ENCODE data around the gene C13orf46. TPM values are rescaled to one million over a fixed set of nuclear protein-coding genes. Genes with fewer than 3 reads are reported as not detected.

The C13orf46 gene
- total and polyA plus RNA-seq, 2 of the 8 experiments (the other 6 are each of a cell fraction or from before 2014, with no cell fraction given) = 0.23 to 0.28 TPM

GRCh38 chr13:113953561-113953960 lies 20.3 kb downstream of the C13orf46 start (continued):
- TF ChIP-seq E2F6 (IDR thresholded peaks at IDR 0.05) (no peak), POLR2A (IDR thresholded peaks at IDR 0.05; ENCODE audit: control extremely low read depth in 1 of 2, low read depth in 2 of 2, low read length in 2 of 2) (no peak)
- TF ChIP-seq, protein P1, sequence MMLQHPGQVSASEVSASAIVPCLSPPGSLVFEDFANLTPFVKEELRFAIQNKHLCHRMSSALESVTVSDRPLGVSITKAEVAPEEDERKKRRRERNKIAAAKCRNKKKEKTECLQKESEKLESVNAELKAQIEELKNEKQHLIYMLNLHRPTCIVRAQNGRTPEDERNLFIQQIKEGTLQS (IDR thresholded peaks at IDR 0.05; ENCODE audit: insufficient read depth, low read depth, low read length) = no peak

Measured in H1 (cell line).